Neural cell (in vitro differentiated cells): ENCODE data around the gene ADCY1. TPM values are rescaled to one million over a fixed set of nuclear protein-coding genes. Genes with fewer than 3 reads are reported as not detected.

Source experiments
- H2AFZ ChIP-seq: fragments of 200-600, 300-800 bp; sonication (generic), shearing (Covaris generic); 2 replicates; pipeline ENCODE4 v1.6.0; 2014; ENCODE audit warnings: low read depth, mild to moderate bottlenecking, antibody characterized with exemption, low read length, moderate library complexity
- H3F3A ChIP-seq: fragments of 200-600 bp; shearing (Covaris generic); 2 replicates; pipeline ENCODE4 v1.6.1; 2016; ENCODE audit warnings: mild to moderate bottlenecking, moderate library complexity, mixed read lengths, antibody characterized with exemption, low read length; ENCODE audit not compliant: insufficient read depth, poor library complexity, severe bottlenecking
- H3K27ac ChIP-seq: fragments of 200-600, 300-800 bp; sonication (generic), shearing (Covaris generic); 2 replicates; pipeline ENCODE4 v1.5.1; 2014; ENCODE audit warnings: mild to moderate bottlenecking, low read length, moderate library complexity
- H3K27me3 ChIP-seq: fragments of 300-800, 200-600 bp; sonication (generic), shearing (Covaris generic); 2 replicates; pipeline ENCODE4 v1.6.0; 2014; ENCODE audit warnings: mild to moderate bottlenecking, low read depth, low read length, moderate library complexity; ENCODE audit not compliant: insufficient read depth
- H3K36me3 ChIP-seq: fragments of 300-800, 200-600 bp; sonication (generic), shearing (Covaris generic); 2 replicates; pipeline ENCODE4 v1.5.1; 2014; ENCODE audit warnings: mild to moderate bottlenecking, antibody characterized with exemption, low read length, moderate library complexity; ENCODE audit not compliant: insufficient read depth
- H3K4me2 ChIP-seq: fragments of 300-800, 200-600 bp; sonication (generic), shearing (Covaris generic); 2 replicates; pipeline ENCODE4 v1.6.0; 2014; ENCODE audit warnings: mild to moderate bottlenecking, low read length
- H3K4me3 ChIP-seq: fragments of 300-800, 200-600 bp; sonication (generic), shearing (Covaris generic); 2 replicates; pipeline ENCODE4 v1.5.1; 2014; ENCODE audit warnings: mild to moderate bottlenecking, low read length, moderate library complexity
- H3K79me2 ChIP-seq: fragments of 200-600 bp; shearing (Covaris generic); replicated peaks from 2 replicates; pipeline ENCODE4 v1.6.0; 2014; ENCODE audit warnings: mild to moderate bottlenecking, low read length, moderate library complexity; ENCODE audit not compliant: insufficient read depth
- H3K9ac ChIP-seq: fragments of 300-800, 200-600 bp; sonication (generic), shearing (Covaris generic); 2 replicates; pipeline ENCODE4 v1.6.1; 2016; ENCODE audit warnings: mild to moderate bottlenecking, low read length, mixed read lengths
- H3K9me2 ChIP-seq: fragments of 200-600 bp; shearing (Covaris generic); 2 replicates; pipeline ENCODE4 v1.6.1; 2016; ENCODE audit warnings: mild to moderate bottlenecking, low read length, mixed read lengths; ENCODE audit not compliant: insufficient read depth
- H3K9me3 ChIP-seq: fragments of 200-600, 300-800 bp; sonication (generic), shearing (Covaris generic); 2 replicates; pipeline ENCODE4 v1.6.1; 2016; ENCODE audit warnings: mild to moderate bottlenecking, mixed run types, low read length, moderate library complexity, mixed read lengths
- H4K20me1 ChIP-seq: fragments of 200-600 bp; shearing (Covaris generic); 2 replicates; pipeline ENCODE4 v1.6.1; 2016; ENCODE audit warnings: mild to moderate bottlenecking, mixed run types; ENCODE audit not compliant: insufficient read depth
- EP300 ChIP-seq: fragments of 450-650 bp; conservative IDR thresholded peaks from 2 replicates; pipeline ENCODE4 v1.6.1; 2014; ENCODE audit warnings: antibody characterized with exemption, mild to moderate bottlenecking, moderate library complexity; ENCODE audit not compliant: poor library complexity, severe bottlenecking
- EZH2 ChIP-seq: fragments of 200-600, 300-800 bp; shearing (Covaris generic), sonication (generic); IDR thresholded peaks from 2 replicates; pipeline ENCODE4 v1.6.1; 2014; ENCODE audit warnings: antibody characterized with exemption, low read length, borderline replicate concordance, mild to moderate bottlenecking; ENCODE audit not compliant: insufficient read depth, poor library complexity, severe bottlenecking
- MXI1 ChIP-seq: fragments of 450-650 bp; conservative IDR thresholded peaks from 2 replicates; pipeline ENCODE4 v1.6.1; 2014; ENCODE audit warnings: antibody characterized with exemption, mild to moderate bottlenecking; ENCODE audit not compliant: poor library complexity, severe bottlenecking
- POLR2AphosphoS5 ChIP-seq: IDR thresholded peaks from 2 replicates; pipeline ENCODE4 v1.6.1; 2012
- RAD21 ChIP-seq: fragments of 450-650 bp; conservative IDR thresholded peaks from 2 replicates; pipeline ENCODE4 v1.6.1; 2014; ENCODE audit warnings: antibody characterized with exemption, mild to moderate bottlenecking, moderate library complexity
- SMC3 ChIP-seq: fragments of 450-650 bp; conservative IDR thresholded peaks from 2 replicates; pipeline ENCODE4 v1.6.1; 2014; ENCODE audit warnings: antibody characterized with exemption, mild to moderate bottlenecking, moderate library complexity; ENCODE audit not compliant: poor library complexity
- TAF1 ChIP-seq: IDR thresholded peaks from 2 replicates; pipeline ENCODE4 v1.6.1; 2012; ENCODE audit warnings: low read depth
- polyA plus RNA-seq: library from polyadenylated mRNA; depleted of rRNA; stranded (reverse); fragments of >200 nt; gene quantifications from 2 replicates; pipeline ENCODE4 v1.2.3, GENCODE V29; 2014
- TF ChIP-seq, protein P1 (sequence below): fragments of 450-650 bp; IDR thresholded peaks from 2 replicates; pipeline ENCODE4 v1.5.1; 2014; ENCODE audit warnings: antibody characterized with exemption, mild to moderate bottlenecking, moderate library complexity; ENCODE audit not compliant: poor library complexity, severe bottlenecking
- TF ChIP-seq, protein P2 (sequence below): IDR thresholded peaks from 2 replicates; pipeline ENCODE4 v1.6.1; 2012; ENCODE audit warnings: borderline replicate concordance

The ADCY1 gene
- polyA plus RNA-seq, 1 donor from 2014 or later: 14.8 TPM

DNA sequence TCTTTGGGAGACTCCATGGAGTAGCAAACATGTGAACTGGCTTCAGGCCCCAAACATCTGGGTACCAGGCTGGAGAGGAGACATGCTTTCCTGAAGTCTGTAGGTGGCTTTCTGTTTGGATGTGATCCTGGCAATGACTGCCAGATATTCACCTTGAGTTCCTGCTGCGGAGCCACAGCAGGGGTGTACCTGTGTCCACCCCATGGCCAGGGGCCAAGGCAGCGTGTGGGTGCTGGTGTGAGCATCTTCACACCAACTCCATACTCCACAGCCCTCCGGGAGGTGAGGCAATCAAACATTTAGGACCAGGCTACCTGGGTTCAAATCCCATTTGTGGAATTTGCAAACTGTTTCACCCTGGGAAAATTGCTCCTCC, 113.0 kb downstream of the ADCY1 start:
- Histone ChIP-seq H3K27me3 (no peaks in the 10 kb centered on the region), H3K79me2 (no peaks in the 10 kb centered on the region), H2AFZ (no peak overlapping the region), H3K4me2 (no peak overlapping the region), H3K9me2 (no peaks in the 10 kb centered on the region), H3K9me3 (no peaks in the 10 kb centered on the region), H3K4me3 (no peak overlapping the region), H3K9ac (no peak overlapping the region), H3F3A (no peaks in the 10 kb centered on the region), H3K27ac (no peak overlapping the region), H3K36me3 (peaks cover 2% of the 10 kb centered on the region), H4K20me1 (no peaks in the 10 kb centered on the region)
- TF ChIP-seq TAF1 (no peak), SMC3 (no peak), POLR2AphosphoS5 (no peak), MXI1 (no peak), EP300 (no peak), RAD21 (no peak), EZH2 (no peak)
- TF ChIP-seq, protein P1, sequence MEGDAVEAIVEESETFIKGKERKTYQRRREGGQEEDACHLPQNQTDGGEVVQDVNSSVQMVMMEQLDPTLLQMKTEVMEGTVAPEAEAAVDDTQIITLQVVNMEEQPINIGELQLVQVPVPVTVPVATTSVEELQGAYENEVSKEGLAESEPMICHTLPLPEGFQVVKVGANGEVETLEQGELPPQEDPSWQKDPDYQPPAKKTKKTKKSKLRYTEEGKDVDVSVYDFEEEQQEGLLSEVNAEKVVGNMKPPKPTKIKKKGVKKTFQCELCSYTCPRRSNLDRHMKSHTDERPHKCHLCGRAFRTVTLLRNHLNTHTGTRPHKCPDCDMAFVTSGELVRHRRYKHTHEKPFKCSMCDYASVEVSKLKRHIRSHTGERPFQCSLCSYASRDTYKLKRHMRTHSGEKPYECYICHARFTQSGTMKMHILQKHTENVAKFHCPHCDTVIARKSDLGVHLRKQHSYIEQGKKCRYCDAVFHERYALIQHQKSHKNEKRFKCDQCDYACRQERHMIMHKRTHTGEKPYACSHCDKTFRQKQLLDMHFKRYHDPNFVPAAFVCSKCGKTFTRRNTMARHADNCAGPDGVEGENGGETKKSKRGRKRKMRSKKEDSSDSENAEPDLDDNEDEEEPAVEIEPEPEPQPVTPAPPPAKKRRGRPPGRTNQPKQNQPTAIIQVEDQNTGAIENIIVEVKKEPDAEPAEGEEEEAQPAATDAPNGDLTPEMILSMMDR: no peak
- TF ChIP-seq, protein P2, sequence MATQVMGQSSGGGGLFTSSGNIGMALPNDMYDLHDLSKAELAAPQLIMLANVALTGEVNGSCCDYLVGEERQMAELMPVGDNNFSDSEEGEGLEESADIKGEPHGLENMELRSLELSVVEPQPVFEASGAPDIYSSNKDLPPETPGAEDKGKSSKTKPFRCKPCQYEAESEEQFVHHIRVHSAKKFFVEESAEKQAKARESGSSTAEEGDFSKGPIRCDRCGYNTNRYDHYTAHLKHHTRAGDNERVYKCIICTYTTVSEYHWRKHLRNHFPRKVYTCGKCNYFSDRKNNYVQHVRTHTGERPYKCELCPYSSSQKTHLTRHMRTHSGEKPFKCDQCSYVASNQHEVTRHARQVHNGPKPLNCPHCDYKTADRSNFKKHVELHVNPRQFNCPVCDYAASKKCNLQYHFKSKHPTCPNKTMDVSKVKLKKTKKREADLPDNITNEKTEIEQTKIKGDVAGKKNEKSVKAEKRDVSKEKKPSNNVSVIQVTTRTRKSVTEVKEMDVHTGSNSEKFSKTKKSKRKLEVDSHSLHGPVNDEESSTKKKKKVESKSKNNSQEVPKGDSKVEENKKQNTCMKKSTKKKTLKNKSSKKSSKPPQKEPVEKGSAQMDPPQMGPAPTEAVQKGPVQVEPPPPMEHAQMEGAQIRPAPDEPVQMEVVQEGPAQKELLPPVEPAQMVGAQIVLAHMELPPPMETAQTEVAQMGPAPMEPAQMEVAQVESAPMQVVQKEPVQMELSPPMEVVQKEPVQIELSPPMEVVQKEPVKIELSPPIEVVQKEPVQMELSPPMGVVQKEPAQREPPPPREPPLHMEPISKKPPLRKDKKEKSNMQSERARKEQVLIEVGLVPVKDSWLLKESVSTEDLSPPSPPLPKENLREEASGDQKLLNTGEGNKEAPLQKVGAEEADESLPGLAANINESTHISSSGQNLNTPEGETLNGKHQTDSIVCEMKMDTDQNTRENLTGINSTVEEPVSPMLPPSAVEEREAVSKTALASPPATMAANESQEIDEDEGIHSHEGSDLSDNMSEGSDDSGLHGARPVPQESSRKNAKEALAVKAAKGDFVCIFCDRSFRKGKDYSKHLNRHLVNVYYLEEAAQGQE: no peak

DNA sequence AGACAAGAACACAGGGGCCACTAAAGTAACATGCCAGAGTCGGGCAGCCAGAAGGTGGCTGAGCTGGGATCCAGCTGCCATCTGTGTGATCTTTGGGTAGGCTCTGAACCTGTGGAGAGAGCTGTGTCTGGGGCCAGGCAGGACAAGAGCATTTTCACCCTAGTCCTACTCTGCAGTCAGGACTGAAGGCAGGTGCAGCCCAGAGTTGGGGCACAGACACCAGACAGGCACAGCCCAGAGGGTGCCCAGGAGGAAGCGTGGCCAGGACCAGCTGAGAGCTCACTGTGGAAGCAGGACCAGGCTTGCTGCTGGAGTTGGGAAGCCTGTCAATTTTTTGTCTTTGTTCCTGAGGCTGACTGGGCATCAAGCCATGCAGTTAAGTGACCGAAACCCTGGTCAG, 113.6 kb downstream of the ADCY1 start:
- Histone ChIP-seq H3K79me2 (no peaks in the 10 kb centered on the region), H3K9ac (no peak overlapping the region), H3K4me3 (no peak overlapping the region), H2AFZ (no peak overlapping the region), H3F3A (no peaks in the 10 kb centered on the region), H3K9me2 (no peaks in the 10 kb centered on the region), H3K9me3 (no peaks in the 10 kb centered on the region), H3K4me2 (no peak overlapping the region), H3K27ac (no peak overlapping the region), H4K20me1 (no peaks in the 10 kb centered on the region), H3K36me3 (peaks cover 7% of the 10 kb centered on the region), H3K27me3 (no peaks in the 10 kb centered on the region)
- TF ChIP-seq RAD21: no peak
- TF ChIP-seq, protein P1: no peak
- TF ChIP-seq, protein P2: no peak
- TF ChIP-seq TAF1: no peak
- TF ChIP-seq EZH2: no peak
- no peak for TF ChIP-seq SMC3
- no peak for TF ChIP-seq POLR2AphosphoS5
- no peak for TF ChIP-seq EP300
- TF ChIP-seq MXI1: no peak
